Hepatocyte (in vitro differentiated cells): ENCODE data around the gene EBPL. TPM values are rescaled to one million over a fixed set of nuclear protein-coding genes. Genes with fewer than 3 reads are reported as not detected.

Experiments
- DNase-seq: peaks from one replicate; pipeline ENCODE4 v3.0.0-alpha.2; 2016; ENCODE audit warnings: low spot score
- H2AFZ ChIP-seq: fragments of 200-600 bp; sonication (generic); 2 replicates; pipeline ENCODE4 v1.6.0; 2016; ENCODE audit warnings: antibody characterized with exemption, mild to moderate bottlenecking
- H3K27ac ChIP-seq: fragments of 200-600 bp; sonication (generic); 2 replicates; pipeline ENCODE4 v1.5.1; 2016; ENCODE audit warnings: mild to moderate bottlenecking
- H3K27me3 ChIP-seq: fragments of 200-600 bp; sonication (generic); 2 replicates; pipeline ENCODE4 v1.6.1; 2016
- H3K36me3 ChIP-seq: fragments of 200-600 bp; sonication (generic); replicated peaks from 2 replicates; pipeline ENCODE4 v1.5.1; 2016; ENCODE audit warnings: low read depth; ENCODE audit not compliant: insufficient read depth
- H3K4me1 ChIP-seq: fragments of 200-600 bp; sonication (generic); 2 replicates; pipeline ENCODE4 v1.5.1; 2016; ENCODE audit warnings: mild to moderate bottlenecking, moderate library complexity; ENCODE audit not compliant: insufficient read depth
- H3K4me2 ChIP-seq: fragments of 200-600 bp; sonication (generic); 2 replicates; pipeline ENCODE4 v1.6.0; 2016
- H3K4me3 ChIP-seq: fragments of 200-600 bp; sonication (generic); 2 replicates; pipeline ENCODE4 v1.5.1; 2016; ENCODE audit warnings: mild to moderate bottlenecking
- H3K79me2 ChIP-seq: fragments of 200-600 bp; sonication (generic); 2 replicates; pipeline ENCODE4 v1.6.0; 2017; ENCODE audit warnings: mild to moderate bottlenecking
- H3K9me2 ChIP-seq: fragments of 200-600 bp; sonication (generic); replicated peaks from 2 replicates; pipeline ENCODE4 v1.6.0; 2017; ENCODE audit warnings: mild to moderate bottlenecking; ENCODE audit not compliant: insufficient read depth
- H3K9me3 ChIP-seq: fragments of 200-600 bp; sonication (generic); 2 replicates; pipeline ENCODE4 v1.5.1; 2016; ENCODE audit warnings: low read depth, mild to moderate bottlenecking
- H4K20me1 ChIP-seq: fragments of 200-600 bp; sonication (generic); 2 replicates; pipeline ENCODE4 v1.6.0; 2016; ENCODE audit warnings: mild to moderate bottlenecking; ENCODE audit not compliant: insufficient read depth, poor library complexity, severe bottlenecking
- CTCF ChIP-seq: fragments of 200-600 bp; sonication (generic); IDR thresholded peaks from 2 replicates; pipeline ENCODE4 v1.5.1; 2016; ENCODE audit warnings: antibody characterized with exemption, mild to moderate bottlenecking; ENCODE audit not compliant: poor library complexity
- EZH2 ChIP-seq: fragments of 200-600 bp; sonication (generic); IDR thresholded peaks from 2 replicates; pipeline ENCODE4 v1.6.1; 2016; ENCODE audit warnings: antibody characterized with exemption, mild to moderate bottlenecking, borderline replicate concordance
- EZH2phosphoT487 ChIP-seq: fragments of 200-600 bp; sonication (generic); IDR thresholded peaks from one replicate; pipeline ENCODE4 v1.6.1; 2018; ENCODE audit warnings: antibody characterized with exemption, mild to moderate bottlenecking, low read depth, moderate library complexity; ENCODE audit not compliant: unreplicated experiment, severe bottlenecking
- WGBS: methylation state at CpG from one replicate; pipeline ENCODE4 v1.1.6; 2016; ENCODE audit warnings: low lambda C conversion rate; ENCODE audit errors: missing lambda C conversion rate; 5-methylcytosine and 5-hydroxymethylcytosine counted together
- polyA plus RNA-seq: library from polyadenylated mRNA; unstranded; fragments of >200 nt; fragmentation: Nextera tagmentation; extraction: Ambion mirVana; gene quantifications from 2 replicates; pipeline ENCODE4 v1.2.1, GENCODE V29; 2016
- total RNA-seq: library from RNA; depleted of rRNA; stranded (reverse); fragments of >200 nt; gene quantifications from 2 replicates; pipeline ENCODE4 v1.2.3, GENCODE V29; 2014

Gene EBPL
- total and polyA plus RNA-seq, 2 experiments from 2014 or later: 135 to 180 TPM

GRCh38 chr13:49670828-49671227, 20.5 kb downstream of the EBPL start:
- H3K4me2 ChIP-seq: no peak overlapping the region

GRCh38 chr13:49669735-49670309, 21.5 kb downstream of the EBPL start:
- Histone ChIP-seq H3K9me3 (no peaks in the 10 kb centered on the region), H3K4me1 (no peaks in the 10 kb centered on the region), H3K4me3 (no peak overlapping the region), H4K20me1 (no peaks in the 10 kb centered on the region), H2AFZ (no peak overlapping the region), H3K9me2 (no peaks in the 10 kb centered on the region), H3K27me3 (no peaks in the 10 kb centered on the region), H3K27ac (no peak overlapping the region), H3K79me2 (peaks cover 17% of the 10 kb centered on the region), H3K4me2 (no peak overlapping the region), H3K36me3 (no peaks in the 10 kb centered on the region)
- TF ChIP-seq EZH2phosphoT487: no peak
- TF ChIP-seq CTCF: peak; percentile 83
- DNase-seq: peak; percentile 83
- 49% methylated on average over 5 of the region's 5 CpGs for WGBS

More at GRCh38 chr13:49670828-49671227, 20.5 kb downstream of the EBPL start:
- WGBS: 89% methylated on average over 5 of the region's 5 CpGs
- H3K36me3 ChIP-seq: no peaks in the 10 kb centered on the region
- H3K4me3 ChIP-seq: no peak overlapping the region
- no peak for DNase-seq
- H3K27ac ChIP-seq: no peak overlapping the region
- H3K9me3 ChIP-seq: no peaks in the 10 kb centered on the region
- peaks cover 26% of the 10 kb centered on the region for H3K79me2 ChIP-seq
- no peaks in the 10 kb centered on the region for H4K20me1 ChIP-seq
- H3K9me2 ChIP-seq: no peaks in the 10 kb centered on the region
- no peaks in the 10 kb centered on the region for H3K27me3 ChIP-seq
- no peaks in the 10 kb centered on the region for H3K4me1 ChIP-seq
- TF ChIP-seq EZH2phosphoT487 (no peak), CTCF (no peak), EZH2 (no peak)
- H2AFZ ChIP-seq: no peak overlapping the region

- Histone ChIP-seq H3K9me3 (no peaks in the 10 kb centered on the region), H3K4me3 (no peak overlapping the region), H3K36me3 (no peaks in the 10 kb centered on the region), H3K27me3 (no peaks in the 10 kb centered on the region), H2AFZ (no peak overlapping the region), H3K9me2 (no peaks in the 10 kb centered on the region), H3K79me2 (peaks cover 3% of the 10 kb centered on the region), H4K20me1 (no peaks in the 10 kb centered on the region), H3K27ac (no peak overlapping the region), H3K4me2 (no peak overlapping the region), H3K4me1 (no peaks in the 10 kb centered on the region)
- no peak for DNase-seq
- WGBS: 89% methylated on average over 2 of the region's 2 CpGs
- TF ChIP-seq EZH2phosphoT487: no peak
- TF ChIP-seq CTCF: no peak
- TF ChIP-seq EZH2: no peak
Measured at GRCh38 chr13:49667773-49668172, 23.5 kb downstream of the EBPL start.
